ENCODE measurements around the gene PEX7. TPM values are rescaled to one million over a fixed set of nuclear protein-coding genes. Genes with fewer than 3 reads are reported as not detected.

Gene PEX7
- total and polyA plus RNA-seq, 2 of the 8 experiments (the other 6 are each of a cell fraction or from before 2014, with no cell fraction given) = 6.4 to 11.0 TPM

GRCh38 chr6:136779682-136780081 is 42.7 kb upstream of the PEX7 start:
- H3K27me3 ChIP-seq (replicated peaks in 1 of 4; ENCODE audit: control insufficient read depth in 3 of 4, extremely low read depth in 1 of 4, insufficient read depth in 3 of 4, low read length in 3 of 4) = no peaks in the 10 kb centered on the region
- no peak overlapping the region for H3K14ac ChIP-seq (ENCODE audit: insufficient read length)
- no peak overlapping the region for H3K23ac ChIP-seq (ENCODE audit: insufficient read length)
- no peaks in the 10 kb centered on the region; a peak in 1 of 4 replicates for H3K9me3 ChIP-seq (ENCODE audit: insufficient read depth in 2 of 2, low read depth in 1 of 2, low read length in 1 of 2)
- no peak overlapping the region for H2BK120ac ChIP-seq (replicated peaks; ENCODE audit: low read depth, low read length)
- H3K4me3 ChIP-seq (ENCODE audit: extremely low read depth in 1 of 4, insufficient read depth in 2 of 4, low read depth in 3 of 4, low read length in 4 of 4) = no peak overlapping the region
- no peak overlapping the region for H2AK5ac ChIP-seq (ENCODE audit: low read depth, low read length)
- H2AFZ ChIP-seq (ENCODE audit: low read length) = no peak overlapping the region
- H2BK5ac ChIP-seq (ENCODE audit: low read depth, low read length) = no peak overlapping the region
- H3K4ac ChIP-seq (replicated peaks; ENCODE audit: insufficient read length, low read depth, low read length) = no peak overlapping the region
- H3K18ac ChIP-seq (ENCODE audit: extremely low read depth, low read length) = no peak overlapping the region
- no peak overlapping the region for H2BK15ac ChIP-seq (ENCODE audit: low read length)
- TF ChIP-seq GABPA (IDR thresholded peaks at IDR 0.05; ENCODE audit: borderline replicate concordance, insufficient read depth, low read length) (no peak), RFX5 (IDR thresholded peaks at IDR 0.05; ENCODE audit: borderline replicate concordance, low read depth, low read length) (no peak), CHD1 (IDR thresholded peaks at IDR 0.05; ENCODE audit: low read depth, low read length) (no peak), KDM5A (IDR thresholded peaks at IDR 0.05; ENCODE audit: low read length) (no peak), TAF7 (optimal IDR thresholded peaks at IDR 0.05; ENCODE audit: borderline replicate concordance, low read depth, low read length) (no peak), POLR2AphosphoS5 (IDR thresholded peaks at IDR 0.05; ENCODE audit: low read depth, low read length) (no peak), RAD21 (IDR thresholded peaks at IDR 0.05 in 1 of 2, conservative IDR thresholded peaks at IDR 0.05 in 1 of 2; ENCODE audit: low read depth in 2 of 2, low read length in 2 of 2) (no peak), FOSL1 (IDR thresholded peaks at IDR 0.05; ENCODE audit: insufficient read depth, low read depth, low read length) (no peak), HDAC2 (IDR thresholded peaks at IDR 0.05; ENCODE audit: borderline replicate concordance in 1 of 2, low read depth in 2 of 2, low read length in 2 of 2) (no peak), RXRA (IDR thresholded peaks at IDR 0.05; ENCODE audit: insufficient read depth, low read depth, low read length) (no peak), CHD2 (IDR thresholded peaks at IDR 0.05; ENCODE audit: low read length) (no peak), CBX5 (IDR thresholded peaks at IDR 0.05; ENCODE audit: low read depth, low read length) (no peak), HDAC6 (IDR thresholded peaks at IDR 0.05; ENCODE audit: low read depth, low read length) (no peak)
- H4K5ac ChIP-seq (ENCODE audit: insufficient read length, low read depth, low read length) = no peak overlapping the region
- H3K79me1 ChIP-seq (ENCODE audit: low read depth, low read length) = no peaks in the 10 kb centered on the region
- no peak for FAIRE-seq
- H4K8ac ChIP-seq (ENCODE audit: extremely low read depth, insufficient read depth, low read length) = no peak overlapping the region
- H3K9ac ChIP-seq (replicated peaks in 1 of 4; ENCODE audit: extremely low read depth in 1 of 4, low read depth in 3 of 4, low read length in 3 of 4) = no peak overlapping the region
- CTCF ChIA-PET (ENCODE audit: partially characterized antibody) = no interaction called here
- no peaks in the 10 kb centered on the region for H3K79me2 ChIP-seq (ENCODE audit: control insufficient read depth in 1 of 2, insufficient read depth in 2 of 2, low read length in 2 of 2)
- no peak overlapping the region for H3K56ac ChIP-seq (replicated peaks; ENCODE audit: insufficient read length, low read depth, low read length)
- H2BK12ac ChIP-seq (ENCODE audit: low read depth, low read length) = no peak overlapping the region
- H3K27ac ChIP-seq (ENCODE audit: low read depth, low read length) = no peak overlapping the region
- H3K4me1 ChIP-seq (replicated peaks in 1 of 4; ENCODE audit: control insufficient read depth in 3 of 4, insufficient read depth in 4 of 4, low read length in 3 of 4) = peaks cover 0 to 4% (median 0%) of the 10 kb centered on the region in 4 experiments; a peak in 1 of 7 replicates
- no peak overlapping the region for H4K91ac ChIP-seq (replicated peaks; ENCODE audit: insufficient read length, low read length)
- no peaks in the 10 kb centered on the region for H3K23me2 ChIP-seq (ENCODE audit: low read depth, low read length)
- H3K4me2 ChIP-seq (ENCODE audit: insufficient read depth in 1 of 2, low read depth in 2 of 2, low read length in 2 of 2) = no peak overlapping the region
- POLR2A ChIA-PET (ENCODE audit: partially characterized antibody) = no interaction called here
- H4K20me1 ChIP-seq (replicated peaks in 1 of 2; ENCODE audit: control insufficient read depth in 1 of 2, insufficient read depth in 2 of 2, low read length in 2 of 2) = no peaks in the 10 kb centered on the region
- no peaks in the 10 kb centered on the region for H3K36me3 ChIP-seq (ENCODE audit: control insufficient read depth in 2 of 4, insufficient read depth in 4 of 4, low read length in 3 of 4)
- DNase-seq (ENCODE audit: low read depth in 1 of 2, low spot score in 2 of 2) = no peak
- 78% methylated on average over 1 of the region's 1 CpG; no CpG with 5 or more reads in 1 of the 2 experiments for WGBS, 2 experiments (ENCODE audit: extremely low coverage in 1 of 2, insufficient coverage in 1 of 2, insufficient read length in 1 of 2, insufficient replicate concordance in 2 of 2, low coverage in 1 of 2, low lambda C conversion rate in 2 of 2, missing lambda C conversion rate in 1 of 2)
- H2BK20ac ChIP-seq (ENCODE audit: low read length) = no peak overlapping the region

Measured in H1 (cell line).